H1 (cell line): ENCODE measurements around the gene CDH2. TPM values are rescaled to one million over a fixed set of nuclear protein-coding genes. Genes with fewer than 3 reads are reported as not detected.
"Not testable (repeated sequence)": the region's sequence is repeated elsewhere in the genome, so short reads cannot be mapped to it uniquely, and the experiment has no call there.

ENCODE experiments used
- CTCF ChIA-PET: fragments of 300-600 bp; sonication (Branson Sonifier 250); formaldehyde crosslinking; loops from one replicate; lab custom pipeline; 2021; ENCODE audit not compliant: partially characterized antibody; lab: Charles Lee
- POLR2A ChIA-PET: fragments of 300-600 bp; sonication (Branson Sonifier 250); formaldehyde crosslinking; loops from one replicate; lab custom pipeline; 2021; ENCODE audit warnings: inconsistent platforms; ENCODE audit not compliant: partially characterized antibody; lab: Charles Lee
- DNase-seq, 2 experiments: peaks; one replicate each; pipeline versions ENCODE4 v3.0.0 to v3.0.0-alpha.2; 2010 to 2022; ENCODE audit warnings: low spot score in 2 of 2, low read depth in 1 of 2, mixed read lengths in 1 of 2
- FAIRE-seq: peaks from 2 replicates; lab custom pipeline; 2011; peaks lifted over from hg19 to GRCh38; lab: Jason Lieb, UNC
- H2AFZ ChIP-seq: 2 replicates; pipeline ENCODE4 v1.8.1; 2012; ENCODE audit warnings: low read length, inconsistent platforms
- H2AK5ac ChIP-seq: 2 replicates; pipeline ENCODE4 v1.6.1; 2013; ENCODE audit warnings: low read depth, low read length
- H2BK120ac ChIP-seq: replicated peaks from 2 replicates; pipeline ENCODE3; 2013; ENCODE audit warnings: low read depth, low read length, inconsistent platforms
- H2BK12ac ChIP-seq: 2 replicates; pipeline ENCODE4 v1.6.1; 2013; ENCODE audit warnings: low read depth, low read length
- H2BK15ac ChIP-seq: 2 replicates; pipeline ENCODE4 v1.6.1; 2013; ENCODE audit warnings: low read length
- H2BK20ac ChIP-seq: 2 replicates; pipeline ENCODE4 v1.6.1; 2013; ENCODE audit warnings: low read length
- H2BK5ac ChIP-seq: 2 replicates; pipeline ENCODE4 v1.6.1; 2013; ENCODE audit warnings: low read depth, low read length
- H3K14ac ChIP-seq: 2 replicates; pipeline ENCODE4 v1.6.1; 2013; ENCODE audit warnings: inconsistent platforms; ENCODE audit not compliant: insufficient read length
- H3K18ac ChIP-seq: 2 replicates; pipeline ENCODE4 v1.6.1; 2013; ENCODE audit warnings: low read length; ENCODE audit errors: extremely low read depth
- H3K23ac ChIP-seq: 2 replicates; pipeline ENCODE4 v1.6.1; 2013; ENCODE audit warnings: inconsistent platforms; ENCODE audit not compliant: insufficient read length
- H3K23me2 ChIP-seq: 2 replicates; pipeline ENCODE4 v1.6.1; 2013; ENCODE audit warnings: low read depth, low read length
- H3K27ac ChIP-seq: 2 replicates; pipeline ENCODE4 v1.6.1; 2011; ENCODE audit warnings: low read depth, low read length, inconsistent platforms
- H3K27me3 ChIP-seq, 4 experiments: replicated peaks in 1 of 4; 1 replicate in 1 of 4; 2 replicates in 3 of 4; pipeline versions ENCODE4 v1.6.1 to v1.8.1; 2011 to 2013; ENCODE audit warnings: low read length in 3 of 4, mild to moderate bottlenecking in 3 of 4, inconsistent platforms in 2 of 4, mixed read lengths in 2 of 4, moderate library complexity in 1 of 4; ENCODE audit not compliant: control insufficient read depth in 3 of 4, insufficient read depth in 3 of 4; ENCODE audit errors: extremely low read depth in 1 of 4
- H3K36me3 ChIP-seq, 4 experiments: 2 replicates each; pipeline versions ENCODE4 v1.6.1 to v1.8.1; 2011 to 2013; ENCODE audit warnings: mild to moderate bottlenecking in 4 of 4, low read length in 3 of 4, moderate library complexity in 2 of 4, control low read depth in 1 of 4, inconsistent platforms in 1 of 4; ENCODE audit not compliant: insufficient read depth in 4 of 4, control insufficient read depth in 2 of 4
- H3K4ac ChIP-seq: replicated peaks from 2 replicates; pipeline ENCODE3; 2013; ENCODE audit warnings: low read length, low read depth, mixed read lengths, inconsistent platforms; ENCODE audit not compliant: insufficient read length
- H3K4me1 ChIP-seq, 4 experiments: replicated peaks in 1 of 4; 1 replicate in 1 of 4; 2 replicates in 3 of 4; pipeline versions ENCODE4 v1.6.1 to v1.8.1; 2011 to 2013; ENCODE audit warnings: low read length in 3 of 4, inconsistent platforms in 2 of 4, mixed read lengths in 1 of 4; ENCODE audit not compliant: insufficient read depth in 4 of 4, control insufficient read depth in 3 of 4
- H3K4me2 ChIP-seq, 2 experiments: 2 replicates each; pipeline versions ENCODE4 v1.6.1 to v1.8.1; 2011 to 2013; ENCODE audit warnings: low read depth in 2 of 2, low read length in 2 of 2, control low read depth in 1 of 2, inconsistent platforms in 1 of 2, mild to moderate bottlenecking in 1 of 2; ENCODE audit not compliant: insufficient read depth in 1 of 2
- H3K4me3 ChIP-seq, 4 experiments: fragments of 200-600, 300-600 bp in 1 of 4; sonication (generic), shearing (Covaris generic), sonication (Bioruptor Twin) in 1 of 4; 2 replicates each; pipeline versions ENCODE4 v1.5.1 to v1.8.1; 2011 to 2016; ENCODE audit warnings: low read length in 4 of 4, low read depth in 3 of 4, control low read depth in 2 of 4, inconsistent platforms in 2 of 4, mild to moderate bottlenecking in 2 of 4, mixed read lengths in 1 of 4, moderate library complexity in 1 of 4; ENCODE audit not compliant: insufficient read depth in 2 of 4; ENCODE audit errors: extremely low read depth in 1 of 4
- H3K56ac ChIP-seq: replicated peaks from 2 replicates; pipeline ENCODE3; 2013; ENCODE audit warnings: low read depth, mild to moderate bottlenecking, mixed read lengths, low read length, inconsistent platforms; ENCODE audit not compliant: insufficient read length
- H3K79me1 ChIP-seq: 2 replicates; pipeline ENCODE4 v1.6.1; 2013; ENCODE audit warnings: low read depth, low read length, control low read depth
- H3K79me2 ChIP-seq, 2 experiments: 2 replicates each; pipeline versions ENCODE4 v1.6.1 to v1.8.1; 2012 to 2013; ENCODE audit warnings: low read length in 2 of 2, mild to moderate bottlenecking in 2 of 2, inconsistent platforms in 1 of 2; ENCODE audit not compliant: insufficient read depth in 2 of 2, control insufficient read depth in 1 of 2
- H3K9ac ChIP-seq, 4 experiments: replicated peaks in 1 of 4; 1 replicate in 1 of 4; 2 replicates in 3 of 4; pipeline versions ENCODE4 v1.6.1 to v1.8.1; 2011 to 2013; ENCODE audit warnings: low read depth in 3 of 4, low read length in 3 of 4, control low read depth in 2 of 4, mild to moderate bottlenecking in 2 of 4, moderate library complexity in 2 of 4, inconsistent platforms in 1 of 4; ENCODE audit errors: extremely low read depth in 1 of 4
- H3K9me3 ChIP-seq, 2 experiments: 2 replicates each; pipeline versions ENCODE4 v1.6.1 to v1.8.1; 2012 to 2013; ENCODE audit warnings: mild to moderate bottlenecking in 2 of 2, moderate library complexity in 2 of 2, control low read depth in 1 of 2, inconsistent platforms in 1 of 2, low read depth in 1 of 2, low read length in 1 of 2, mixed read lengths in 1 of 2; ENCODE audit not compliant: insufficient read depth in 2 of 2
- H4K20me1 ChIP-seq, 2 experiments: replicated peaks in 1 of 2; 2 replicates each; pipeline versions ENCODE3 to v1.8.1; 2011 to 2013; ENCODE audit warnings: inconsistent platforms in 2 of 2, low read length in 2 of 2, mild to moderate bottlenecking in 1 of 2; ENCODE audit not compliant: insufficient read depth in 2 of 2, control insufficient read depth in 1 of 2
- H4K5ac ChIP-seq: 2 replicates; pipeline ENCODE4 v1.6.1; 2013; ENCODE audit warnings: low read length, low read depth, mixed read lengths, inconsistent platforms; ENCODE audit not compliant: insufficient read length
- H4K8ac ChIP-seq: 2 replicates; pipeline ENCODE4 v1.8.0; 2013; ENCODE audit warnings: mild to moderate bottlenecking, moderate library complexity, low read length, inconsistent platforms; ENCODE audit not compliant: insufficient read depth; ENCODE audit errors: extremely low read depth
- H4K91ac ChIP-seq: replicated peaks from 2 replicates; pipeline ENCODE3; 2013; ENCODE audit warnings: low read length, mixed read lengths, inconsistent platforms; ENCODE audit not compliant: insufficient read length
- SP1 ChIP-seq: IDR thresholded peaks from 2 replicates; pipeline ENCODE4 v1.6.1; 2011; ENCODE audit warnings: low read depth, low read length
- ZNF274 ChIP-seq: IDR thresholded peaks from 2 replicates; pipeline ENCODE4 v1.7.0; 2012; ENCODE audit warnings: low read length, borderline replicate concordance; ENCODE audit errors: extremely low read depth
- WGBS, 2 experiments: shearing (Covaris generic) in 1 of 2; methylation state at CpG; one replicate each; pipeline versions ENCODE4 v1.1.6 to v1.1.7; 2013 to 2015; ENCODE audit warnings: low lambda C conversion rate in 2 of 2, mixed read lengths in 2 of 2, inconsistent platforms in 1 of 2, low coverage in 1 of 2, missing lambda C conversion rate in 1 of 2; ENCODE audit not compliant: insufficient replicate concordance in 2 of 2, insufficient coverage in 1 of 2, insufficient read length in 1 of 2; ENCODE audit errors: extremely low coverage in 1 of 2, missing lambda C conversion rate in 1 of 2; 5-methylcytosine and 5-hydroxymethylcytosine counted together
- polyA plus RNA-seq, 7 experiments: library from polyadenylated mRNA; depleted of rRNA in 3 of 7; stranded (reverse) in 5 of 7; unstranded in 2 of 7; fragments of >200 nt in 5 of 7; fragments of 200-250 nt in 2 of 7; gene quantifications; 1 replicate in 5 of 7; 2 replicates in 1 of 7; 4 replicates in 1 of 7; pipeline versions ENCODE4 v1.2.1 to v1.2.3, GENCODE V29; 2011 to 2013; ENCODE audit warnings: missing spikeins in 2 of 7, mixed read lengths in 2 of 7
- total RNA-seq: library from RNA; stranded (reverse); fragmentation: NEBNext Ultra II Directional; extraction: Animal tissue kit (Norgen Biotek cat#: 25700); gene quantifications from 2 replicates; pipeline ENCODE4 v1.2.1, GENCODE V29; 2021

CDH2 gene
- total and polyA plus RNA-seq, 2 of the 8 experiments (the other 6 are each of a cell fraction or from before 2014, with no cell fraction given), result 15.0 to 56.5 TPM

GRCh38 chr18:27920836-27921235 lies 256.1 kb downstream of the CDH2 start (continued):
- TF ChIP-seq ZNF274 (no peak), SP1 (no peak)

- CTCF ChIA-PET, result interaction anchor here (0.7 kb wide), 1 partner anchor 18 kb away, joined by 3 read pairs; no protein-coding TSS in a partner anchor
- H3K79me2 ChIP-seq, H2BK120ac ChIP-seq, H2BK12ac ChIP-seq, H3K27me3 ChIP-seq, FAIRE-seq, H3K4ac ChIP-seq, H4K91ac ChIP-seq, H3K23me2 ChIP-seq, H2AFZ ChIP-seq, H3K79me1 ChIP-seq, H3K56ac ChIP-seq, POLR2A ChIA-PET, H2BK20ac ChIP-seq, H3K23ac ChIP-seq, H3K14ac ChIP-seq, H3K4me1 ChIP-seq, H3K36me3 ChIP-seq, H4K8ac ChIP-seq, H2AK5ac ChIP-seq, H3K4me3 ChIP-seq, H4K20me1 ChIP-seq, DNase-seq, H3K9ac ChIP-seq, H3K18ac ChIP-seq, H2BK5ac ChIP-seq, H3K27ac ChIP-seq, H3K4me2 ChIP-seq, H4K5ac ChIP-seq, H2BK15ac ChIP-seq: not testable (repeated sequence)
- H3K9me3 ChIP-seq, result peaks cover 14 to 19% of the 10 kb centered on the region in 2 experiments; a peak in 3 of 4 replicates
- WGBS, 2 experiments, result 85% methylated on average over 2 of the region's 2 CpGs; no CpG with 5 or more reads in 1 of the 2 experiments
Observed at GRCh38 chr18:27906189-27906588, 270.7 kb downstream of the CDH2 start.
